NCI-H2196 (cell line): ENCODE measurements around the gene ZNF681.
"Not testable (repeated sequence)": the region's sequence is repeated elsewhere in the genome, so short reads cannot be mapped to it uniquely, and the experiment has no call there.

Source experiments
- DNase-seq: peaks from one replicate; lab custom pipeline; 2025; ENCODE audit not compliant: unreplicated experiment; lab: John Stamatoyannopoulos, UW

The ZNF681 gene

DNA sequence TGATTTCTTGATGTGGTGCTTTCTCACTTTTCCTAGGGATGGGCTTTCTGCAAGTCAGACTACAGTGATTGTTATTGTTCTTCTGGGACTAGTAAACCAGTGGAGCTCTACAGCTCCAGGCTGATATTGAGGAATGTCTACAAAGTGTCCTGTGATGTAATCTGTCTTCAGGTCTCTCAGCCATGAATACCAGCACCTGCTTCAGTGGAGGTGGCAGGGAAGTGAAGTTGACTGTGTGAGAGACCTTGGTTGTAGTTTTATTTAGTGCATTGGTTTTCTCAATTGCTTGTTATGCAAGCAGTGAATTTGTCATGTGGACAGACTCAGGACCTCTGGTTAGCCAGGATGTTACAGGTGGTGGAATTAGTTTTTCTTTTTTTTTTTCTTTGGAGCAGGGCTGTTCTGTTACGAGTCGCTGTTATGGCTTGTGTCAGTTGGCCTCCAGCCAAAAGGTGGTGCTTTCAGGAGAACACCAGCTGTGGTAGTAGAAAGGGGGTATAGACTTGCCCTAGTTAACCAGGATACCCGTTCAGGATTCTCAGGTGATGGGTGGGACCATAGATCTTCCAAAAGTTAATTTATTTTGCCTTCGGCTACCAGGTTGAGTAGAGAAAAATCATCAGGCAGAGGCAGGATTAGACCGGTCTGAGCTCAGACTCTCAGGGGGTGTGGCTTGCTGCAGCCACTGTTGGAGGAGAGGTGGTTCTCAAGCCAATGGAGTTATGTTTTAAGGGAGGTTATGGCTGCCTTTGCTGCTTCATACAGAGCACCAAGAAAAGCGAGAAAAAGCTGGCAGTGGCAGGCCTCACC lies 59.8 kb downstream of the ZNF681 start:
- DNase-seq, result no peak

DNA sequence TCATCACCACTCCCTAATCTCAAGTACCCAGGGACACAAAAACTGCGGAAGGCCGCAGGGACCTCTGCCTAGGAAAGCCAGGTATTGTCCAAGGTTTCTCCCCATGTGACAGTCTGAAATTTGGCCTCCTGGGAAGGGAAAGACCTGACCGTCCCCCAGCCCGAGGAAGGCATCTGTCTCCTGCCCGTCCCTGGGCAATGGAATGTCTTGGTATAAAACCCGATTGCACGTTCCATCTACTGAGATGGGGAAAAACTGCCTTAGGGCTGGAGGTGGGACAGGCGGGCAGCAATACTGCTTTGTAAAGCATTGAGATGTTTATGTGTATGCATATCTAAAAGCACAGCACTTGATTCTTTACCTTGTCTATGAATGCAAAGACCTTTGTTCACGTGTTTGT lies 65.8 kb downstream of the ZNF681 start:
- DNase-seq, result not testable (repeated sequence)
